Superior temporal gyrus (tissue), 1 donor: ENCODE measurements around the gene ZNF107.

Experiments
- DNase-seq: peaks from one replicate; pipeline ENCODE4 v3.0.0-alpha.2; 2016; ENCODE audit errors: extremely low spot score

ZNF107 gene

DNA sequence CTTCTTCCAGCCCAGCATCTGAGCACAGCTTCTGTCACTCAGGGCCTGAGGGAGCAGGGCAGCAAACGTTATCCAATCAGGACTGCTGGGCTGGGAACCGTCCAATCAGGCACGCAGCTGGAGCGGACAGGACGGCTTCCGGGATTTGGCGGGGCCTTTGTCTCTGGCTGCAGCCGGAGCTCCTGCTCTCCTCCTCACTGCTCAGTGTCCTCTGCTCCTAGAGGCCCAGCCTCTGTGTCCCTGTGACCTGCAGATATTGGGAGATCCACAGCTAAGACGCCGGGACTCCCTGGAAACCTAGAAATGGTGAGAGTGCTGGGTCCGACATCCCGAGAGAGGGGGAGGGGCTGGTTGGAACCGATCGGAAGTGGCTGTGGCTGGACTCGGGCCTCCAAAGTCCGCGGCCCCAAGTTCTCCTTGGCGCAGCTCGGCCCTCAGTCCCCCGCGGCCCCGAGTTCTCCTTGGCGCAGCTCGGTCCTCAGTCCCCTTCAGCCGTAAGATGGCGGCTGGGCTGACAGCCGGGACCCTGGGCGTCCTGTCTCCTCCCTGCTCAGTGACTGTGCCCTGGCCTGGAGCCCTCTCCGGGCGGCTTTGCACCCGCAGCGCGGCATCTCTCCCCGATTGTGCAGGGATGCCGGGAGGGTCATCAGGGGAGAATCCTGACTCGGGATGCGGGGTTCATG lies at the start of gene ZNF107:
Gene ZNF107, plus strand, starts transcription at position 154 of the 683 bp plus-strand sequence. Its CDS starts 150 bp downstream, at position 304.
- peak; percentile 95 for DNase-seq

DNA sequence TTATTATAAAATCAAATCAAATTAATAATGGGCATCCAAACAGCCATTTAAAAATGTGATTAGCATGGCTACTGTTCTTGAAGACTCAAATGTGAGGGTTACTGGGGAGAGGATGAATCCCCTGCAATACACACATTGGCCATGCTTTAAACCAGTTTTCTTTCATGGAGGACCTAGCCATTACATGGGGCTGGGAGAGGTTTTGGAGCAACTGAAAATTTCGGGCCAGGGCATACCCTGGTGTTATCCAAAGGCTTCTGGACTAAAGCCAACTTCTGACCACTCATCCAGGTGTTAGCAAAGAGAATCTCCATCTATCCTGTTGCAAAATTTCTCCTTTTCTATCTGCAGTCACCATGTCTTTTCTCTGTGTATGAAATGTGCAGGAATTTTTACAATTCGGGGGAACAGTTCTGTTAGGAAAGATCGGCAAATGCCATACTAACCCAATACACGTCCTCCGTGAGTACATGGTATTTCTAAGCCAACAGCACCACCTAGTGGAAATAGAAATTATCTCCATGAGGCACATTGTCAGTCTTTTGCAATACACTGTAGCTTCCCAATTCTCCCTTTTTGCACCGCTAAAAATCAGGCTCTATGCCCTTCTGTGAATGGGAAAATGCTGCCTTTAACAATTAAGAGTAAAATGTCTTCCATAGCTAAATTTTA lies 47.0 kb upstream of the ZNF107 start:
- peak; percentile 85 for DNase-seq

- no peak for DNase-seq
These were observed 46.2 kb upstream of the ZNF107 start for GRCh38 chr7:64619705-64620104.

- DNase-seq = no peak
These were observed 44.3 kb upstream of the ZNF107 start for GRCh38 chr7:64621656-64622055.

GRCh38 chr7:64625114-64626082 lies 40.5 kb upstream of the ZNF107 start:
- DNase-seq = peak; percentile 39

DNA sequence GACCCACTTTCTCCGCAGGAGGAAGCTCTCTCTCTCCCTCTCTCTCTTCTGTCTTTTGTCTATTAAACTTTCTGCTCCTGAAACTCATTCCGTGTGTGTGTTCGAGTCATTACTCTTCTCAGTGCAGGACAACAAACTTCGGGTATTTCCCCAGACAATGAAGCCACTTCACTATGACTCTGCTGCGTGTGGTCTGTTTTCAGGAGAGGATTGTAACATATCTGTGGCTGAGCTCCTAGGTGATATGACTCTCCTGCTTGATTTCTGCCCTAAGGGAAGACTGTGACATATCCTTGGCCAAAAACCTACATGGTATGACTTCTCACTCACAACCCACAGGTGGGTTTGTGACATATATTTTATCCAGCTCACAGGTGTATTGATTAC lies 39.9 kb upstream of the ZNF107 start:
- no peak for DNase-seq

- DNase-seq = no peak
These were observed 39.4 kb upstream of the ZNF107 start for GRCh38 chr7:64626557-64626956.

GRCh38 chr7:64628192-64628591 lies 37.7 kb upstream of the ZNF107 start:
- no peak for DNase-seq

GRCh38 chr7:64628721-64629120 lies 37.2 kb upstream of the ZNF107 start:
- DNase-seq = no peak

DNA sequence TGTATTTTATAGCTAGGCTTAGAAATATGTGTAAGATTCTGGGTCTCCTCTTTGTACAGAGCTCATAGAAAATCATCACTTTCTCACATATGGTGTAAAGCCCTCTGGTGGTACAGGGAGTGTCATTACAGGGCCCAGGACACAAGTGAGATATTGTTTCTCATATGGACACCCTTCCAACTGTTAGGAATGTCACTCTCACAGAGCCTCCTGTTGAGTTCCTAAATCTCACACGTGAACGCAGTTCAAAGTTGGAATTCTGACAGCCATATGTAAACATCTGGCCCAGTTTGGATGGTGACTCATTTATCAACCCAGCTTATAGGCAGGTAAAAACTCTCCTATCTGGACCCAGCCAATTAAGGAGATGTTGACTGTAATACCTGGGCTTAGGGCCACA lies 35.4 kb upstream of the ZNF107 start:
- DNase-seq = peak; percentile 20

DNA sequence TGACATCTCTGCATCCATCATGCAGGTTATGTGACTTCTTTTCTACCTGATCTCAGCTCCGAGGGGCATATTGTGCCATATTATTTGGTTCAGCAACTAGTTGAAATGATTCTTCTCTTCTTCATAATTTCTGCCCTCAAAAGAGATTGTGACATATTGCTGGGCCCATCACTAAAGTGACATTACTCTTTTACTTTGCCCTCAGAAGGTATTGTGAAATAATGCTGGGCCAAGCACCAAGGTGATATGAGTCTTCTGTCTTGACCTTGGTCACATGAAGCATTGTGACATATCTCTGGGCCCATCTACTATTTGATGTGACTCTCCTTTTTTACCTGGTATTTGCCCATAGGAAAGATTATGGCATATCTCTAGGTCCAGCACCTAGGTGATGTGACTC lies 33.9 kb upstream of the ZNF107 start:
- DNase-seq = no peak

DNA sequence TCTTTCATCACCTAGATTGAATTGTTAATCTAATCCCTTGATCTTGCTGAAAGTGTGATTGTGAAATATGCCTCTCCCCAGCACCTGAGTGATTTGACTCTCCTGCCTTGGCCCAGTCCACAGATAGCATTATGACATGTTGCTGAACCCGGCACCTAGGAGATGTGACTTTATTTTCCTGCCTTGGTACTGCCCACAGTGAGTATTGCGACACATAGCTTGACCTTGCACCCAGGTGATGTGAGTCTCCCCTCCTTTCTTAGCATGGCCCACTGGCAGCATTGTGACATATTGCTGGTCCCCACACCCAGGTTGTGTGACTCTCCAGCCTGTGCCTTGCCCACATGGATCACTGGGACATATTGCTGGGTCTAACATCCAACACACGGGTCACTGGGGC lies 32.5 kb upstream of the ZNF107 start:
- DNase-seq = no peak

DNA sequence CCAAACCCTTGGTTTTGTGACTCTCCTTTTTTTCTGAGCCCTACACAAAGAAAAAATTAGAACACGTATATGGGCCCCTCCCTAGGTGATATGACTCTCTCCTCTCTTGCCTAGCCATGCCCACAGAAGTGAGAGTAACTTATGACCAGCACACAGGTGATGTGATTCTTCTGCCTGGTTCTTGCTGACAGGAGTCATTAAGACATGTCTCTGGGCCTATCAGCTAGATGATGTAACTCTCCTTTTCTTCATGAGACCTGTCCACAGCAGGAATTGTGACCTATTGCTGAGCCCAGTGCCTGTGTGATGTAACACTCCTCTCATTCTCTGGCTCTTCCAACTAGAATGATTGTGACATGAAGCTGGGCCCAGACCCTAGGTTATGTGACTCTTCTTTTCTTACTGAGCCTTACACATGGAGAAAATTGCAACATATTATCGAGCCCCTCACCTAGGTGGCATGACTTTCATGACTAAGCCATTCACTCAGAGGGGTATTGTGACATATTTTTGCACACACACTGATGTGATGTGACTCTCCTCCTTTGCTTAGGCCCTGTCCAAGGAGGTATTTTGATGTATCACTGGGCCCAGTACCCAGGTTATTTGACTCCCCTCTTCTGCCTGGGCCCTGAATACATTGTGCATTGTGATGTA lies 31.4 kb upstream of the ZNF107 start:
- no peak for DNase-seq

- no peak for DNase-seq
These were observed 29.5 kb upstream of the ZNF107 start for GRCh38 chr7:64636386-64636785.

- DNase-seq = no peak
These were observed 28.1 kb upstream of the ZNF107 start for GRCh38 chr7:64637521-64638445.

- DNase-seq = no peak
These were observed 27.1 kb upstream of the ZNF107 start for GRCh38 chr7:64638822-64639221.

DNA sequence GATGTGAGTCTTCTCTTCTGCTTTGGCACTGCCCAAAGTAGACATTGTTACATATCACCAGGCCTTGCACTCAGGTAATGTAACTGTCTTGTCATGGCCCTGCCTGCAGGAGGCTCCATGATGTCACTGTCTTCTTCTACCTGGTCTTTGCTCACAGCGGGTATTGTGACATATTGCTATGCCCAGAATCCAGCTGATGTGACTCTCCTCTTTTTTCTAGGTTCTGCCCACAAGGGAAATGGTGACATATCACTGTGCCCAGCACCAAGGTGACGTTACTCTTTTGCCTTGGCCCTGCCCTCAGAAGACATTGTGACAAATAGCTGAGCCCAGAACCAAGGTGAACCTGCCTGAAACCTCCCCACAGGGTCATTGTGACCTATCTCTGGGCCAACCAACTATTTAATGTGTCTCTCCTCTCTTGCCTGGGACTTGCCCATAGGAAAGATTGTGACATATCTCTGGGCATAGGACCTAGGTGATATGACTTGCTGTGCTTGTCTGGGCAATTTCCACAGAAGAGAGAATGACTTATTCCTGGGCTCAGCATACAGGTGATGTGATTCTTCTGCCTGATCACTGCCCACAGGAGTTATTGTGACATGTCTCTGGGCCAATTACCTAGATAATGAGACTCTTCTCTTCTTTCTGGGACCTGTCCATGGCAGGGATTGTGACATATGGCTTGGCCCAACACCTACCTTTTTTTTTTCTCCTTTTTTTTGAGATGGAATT lies 26.5 kb upstream of the ZNF107 start:
- DNase-seq = no peak

DNA sequence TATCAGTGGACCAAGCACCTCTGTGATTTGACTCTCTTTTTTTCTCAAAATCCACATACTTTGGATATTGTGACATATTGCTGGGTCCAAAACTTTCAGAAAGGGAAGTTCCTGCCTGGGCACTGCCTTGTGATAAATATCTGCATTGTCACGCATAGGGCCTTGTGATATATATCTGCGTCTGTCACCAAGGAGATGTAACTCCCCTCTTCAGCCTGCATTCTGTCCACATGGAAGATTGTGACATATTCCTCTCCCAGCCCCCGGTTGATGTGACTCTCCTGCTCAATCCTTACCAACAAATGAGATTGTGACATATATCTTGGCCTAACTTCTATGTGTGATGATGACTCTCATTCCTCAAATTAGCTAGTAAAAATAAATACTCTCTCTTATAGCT lies 25.4 kb upstream of the ZNF107 start:
- DNase-seq = no peak

- DNase-seq = no peak
These were observed 23.9 kb upstream of the ZNF107 start for GRCh38 chr7:64642046-64642445.

DNA sequence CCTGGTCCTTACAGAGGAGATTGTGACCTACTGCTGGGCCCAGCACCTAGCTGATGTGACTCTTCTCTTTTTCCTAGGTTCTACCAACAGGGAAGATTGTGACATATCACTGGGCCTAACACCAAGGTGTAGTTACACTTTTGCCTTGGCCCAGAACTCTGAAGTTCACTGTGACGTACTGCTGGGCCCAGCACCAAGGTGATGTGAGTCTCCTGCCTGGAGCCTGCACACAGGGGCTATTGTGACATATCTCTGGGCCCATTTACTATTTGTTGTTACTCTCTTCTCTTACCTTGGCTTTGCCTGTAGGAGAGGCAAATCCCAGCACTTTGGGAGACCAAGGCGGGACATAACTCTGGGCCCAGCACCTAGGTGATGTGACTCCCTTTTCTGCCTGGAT lies 23.1 kb upstream of the ZNF107 start:
- DNase-seq = no peak
